HepG2 (cell line): Measurements from ENCODE around the gene PRICKLE3. TPM values are rescaled to one million over a fixed set of nuclear protein-coding genes. Genes with fewer than 3 reads are reported as not detected.
A peak's percentile ranks its signal among the peaks of the same experiment; 100 is the strongest.

ENCODE experiments used
- DPF2 ChIP-seq: sonication (generic); formaldehyde crosslinking; IDR thresholded peaks from 2 replicates; pipeline ENCODE4 v1.4.0; 2020; ENCODE audit warnings: mild to moderate bottlenecking, low read depth, missing genetic modification reagents, borderline replicate concordance
- EED ChIP-seq: sonication (generic); formaldehyde crosslinking; IDR thresholded peaks from 2 replicates; pipeline ENCODE4 v1.5.0; 2020; ENCODE audit warnings: mild to moderate bottlenecking, missing genetic modification reagents
- HOMEZ ChIP-seq: IDR thresholded peaks from 2 replicates; pipeline ENCODE4 v1.6.1; 2016; ENCODE audit warnings: low read depth
- KLF6 ChIP-seq: IDR thresholded peaks from 2 replicates; pipeline ENCODE4 v1.8.0; 2016; ENCODE audit warnings: missing biosample characterization, missing genetic modification reagents
- MATR3 ChIP-seq: sonication (generic); formaldehyde crosslinking; IDR thresholded peaks from 2 replicates; pipeline ENCODE4 v1.4.0; 2020; ENCODE audit warnings: missing genetic modification reagents
- PITX1 ChIP-seq: sonication (generic); formaldehyde crosslinking; IDR thresholded peaks from 2 replicates; pipeline ENCODE4 v1.5.1; 2020; ENCODE audit warnings: mild to moderate bottlenecking, missing genetic modification reagents
- PRDM15 ChIP-seq: sonication (generic); formaldehyde crosslinking; IDR thresholded peaks from 2 replicates; pipeline ENCODE4 v1.4.0; 2020; ENCODE audit warnings: missing genetic modification reagents
- RBM22 ChIP-seq: fragments of 200-400 bp; formaldehyde crosslinking; optimal IDR thresholded peaks from 2 replicates; pipeline ENCODE3; 2017; ENCODE audit warnings: mild to moderate bottlenecking, low read length, moderate library complexity
- UBTF ChIP-seq: sonication (generic); formaldehyde crosslinking; IDR thresholded peaks from 2 replicates; pipeline ENCODE4 v1.4.0; 2020; ENCODE audit warnings: mild to moderate bottlenecking, missing genetic modification reagents
- ZBTB49 ChIP-seq: sonication (generic); formaldehyde crosslinking; IDR thresholded peaks from 2 replicates; pipeline ENCODE4 v1.4.0; 2020; ENCODE audit warnings: missing genetic modification reagents, borderline replicate concordance
- ZNF10 ChIP-seq: sonication (generic); formaldehyde crosslinking; IDR thresholded peaks from 2 replicates; pipeline ENCODE4 v1.4.0; 2020; ENCODE audit warnings: mild to moderate bottlenecking, low read depth, missing genetic modification reagents, borderline replicate concordance
- ZNF460 ChIP-seq: sonication (generic); formaldehyde crosslinking; IDR thresholded peaks from 2 replicates; pipeline ENCODE4 v1.5.1; 2020; ENCODE audit warnings: missing genetic modification reagents, mild to moderate bottlenecking, borderline replicate concordance
- ZNF75D ChIP-seq: sonication (generic); formaldehyde crosslinking; IDR thresholded peaks from 2 replicates; pipeline ENCODE4 v1.8.1; 2023; ENCODE audit warnings: missing genetic modification reagents, mild to moderate bottlenecking, borderline replicate concordance
- ZNF768 ChIP-seq: sonication (generic); formaldehyde crosslinking; IDR thresholded peaks from 2 replicates; pipeline ENCODE4 v1.4.0; 2020; ENCODE audit warnings: missing genetic modification reagents
- ZXDC ChIP-seq: sonication (generic); formaldehyde crosslinking; IDR thresholded peaks from 2 replicates; pipeline ENCODE4 v1.5.0; 2020; ENCODE audit warnings: mild to moderate bottlenecking, missing genetic modification reagents
- polyA plus RNA-seq, 8 experiments: library from polyadenylated mRNA; depleted of rRNA in 3 of 8; stranded (reverse) in 7 of 8; unstranded in 1 of 8; fragments of >200 nt; fragmentation: Illumina TruSeq in 4 of 8; extraction: Trizol in 4 of 8; gene quantifications; 2 replicates each; pipeline versions ENCODE4 v1.2.1 to v1.2.3, GENCODE V29; 2011 to 2016; ENCODE audit warnings: low read depth in 4 of 8, missing spikeins in 1 of 8, mixed read lengths in 1 of 8; ENCODE audit not compliant: insufficient read depth in 1 of 8
- total RNA-seq, 5 experiments: library from RNA; depleted of rRNA; stranded (reverse); fragments of >200 nt; fragmentation: Illumina TruSeq; extraction: Trizol; gene quantifications; 2 replicates each; pipeline ENCODE4 v1.2.3, GENCODE V29; 2016; ENCODE audit warnings: low read depth in 1 of 5

The PRICKLE3 gene
- total and polyA plus RNA-seq, 2 of the 13 experiments (the other 11 are each of a cell fraction or from before 2014, with no cell fraction given) = 2.6 TPM

- TF ChIP-seq ZXDC (CRISPR knock-in tag) = no peak
- TF ChIP-seq HOMEZ (CRISPR knock-in tag) = no peak
- TF ChIP-seq ZBTB49 (CRISPR knock-in tag) = no peak
- TF ChIP-seq MATR3 = no peak
- TF ChIP-seq ZNF460 (CRISPR knock-in tag) = no peak
- TF ChIP-seq PRDM15 = no peak
- no peak for TF ChIP-seq ZNF768 (CRISPR knock-in tag)
- no peak; the same call in 1 of the 2 replicates for TF ChIP-seq PITX1
- no peak for TF ChIP-seq UBTF (CRISPR knock-in tag)
- peak; percentile 75 for TF ChIP-seq EED (CRISPR knock-in tag)
- TF ChIP-seq ZNF10 = no peak
- no peak for TF ChIP-seq DPF2
- TF ChIP-seq KLF6 (CRISPR knock-in tag) = no peak
- TF ChIP-seq RBM22 = no peak
- no peak for TF ChIP-seq ZNF75D
Measured at GRCh38 chrX:49186125-49187027, at the start of gene PRICKLE3 (continued).
